NCI-H510A (cell line): ENCODE data around the gene OCSTAMP.
A peak's percentile ranks its signal among the peaks of the same experiment; 100 is the strongest.

Experiments
- DNase-seq: peaks from one replicate; lab custom pipeline; 2025; lab: John Stamatoyannopoulos, UW

OCSTAMP gene

GRCh38 chr20:46519471-46520068 is 30.9 kb downstream of the OCSTAMP start:
- DNase-seq = no peak

GRCh38 chr20:46512943-46513844 is 37.3 kb downstream of the OCSTAMP start, which contains the start of gene ZNF334:
TSS of gene ZNF334 (minus strand) at chr20:46513559. CDS start at chr20:46512102, 1,457 bp downstream.
- peak; percentile 83 for DNase-seq

GRCh38 chr20:46509523-46509922 is 40.9 kb downstream of the OCSTAMP start:
- no peak for DNase-seq

- no peak for DNase-seq
Measured at GRCh38 chr20:46507760-46508407, 42.6 kb downstream of the OCSTAMP start.

- DNase-seq = no peak
Measured at GRCh38 chr20:46505506-46505905, 44.9 kb downstream of the OCSTAMP start.

- no peak for DNase-seq
Measured at GRCh38 chr20:46501961-46502360, 48.5 kb downstream of the OCSTAMP start.

- DNase-seq = no peak
Measured at GRCh38 chr20:46501337-46501942, 49.0 kb downstream of the OCSTAMP start.

- no peak for DNase-seq
Measured at GRCh38 chr20:46494077-46494476, 56.4 kb downstream of the OCSTAMP start.

- DNase-seq = no peak
Measured at GRCh38 chr20:46491354-46491753, 59.1 kb downstream of the OCSTAMP start.
